HepG2 (cell line): ENCODE data around the gene PSMG4.

ENCODE experiments used
- ARID5B ChIP-seq: IDR thresholded peaks from 2 replicates; pipeline ENCODE4 v1.4.0; 2020; ENCODE audit warnings: mild to moderate bottlenecking, missing genetic modification reagents
- CBX2 ChIP-seq, 2 experiments: fragments of 200-600 bp in 1 of 2; sonication (generic); formaldehyde crosslinking in 1 of 2; IDR thresholded peaks; 2 replicates each; pipeline versions ENCODE4 v1.7.0 to v1.8.1; 2018 to 2022; ENCODE audit warnings: low read depth in 2 of 2, low read length in 1 of 2, mild to moderate bottlenecking in 1 of 2, missing genetic modification reagents in 1 of 2
- CHD2 ChIP-seq: IDR thresholded peaks from 2 replicates; pipeline ENCODE4 v1.6.1; 2011; ENCODE audit warnings: low read depth, low read length, improper control_type of control experiment
- CTCF ChIP-seq: sonication (generic); formaldehyde crosslinking; IDR thresholded peaks from 2 replicates; pipeline ENCODE4 v1.5.0; 2020; ENCODE audit warnings: mild to moderate bottlenecking, missing genetic modification reagents, moderate library complexity
- JUNB ChIP-seq: sonication (generic); formaldehyde crosslinking; IDR thresholded peaks from 2 replicates; pipeline ENCODE4 v1.8.0; 2022; ENCODE audit warnings: missing genetic modification reagents, mild to moderate bottlenecking, borderline replicate concordance
- KDM4B ChIP-seq: sonication (generic); formaldehyde crosslinking; IDR thresholded peaks from 2 replicates; pipeline ENCODE4 v1.4.0; 2020; ENCODE audit warnings: missing genetic modification reagents
- MEIS2 ChIP-seq: sonication (generic); formaldehyde crosslinking; IDR thresholded peaks from 2 replicates; pipeline ENCODE4 v1.9.0; 2021; ENCODE audit warnings: mild to moderate bottlenecking, missing genetic modification reagents
- POLR2A ChIP-seq, 2 experiments: IDR thresholded peaks; 2 replicates each; pipeline ENCODE4 v1.6.1; 2011; ENCODE audit warnings: low read depth in 2 of 2, low read length in 2 of 2, mild to moderate bottlenecking in 1 of 2, moderate library complexity in 1 of 2; ENCODE audit not compliant: insufficient read depth in 1 of 2
- SP2 ChIP-seq: sonication (generic); formaldehyde crosslinking; IDR thresholded peaks from 2 replicates; pipeline ENCODE4 v1.5.1; 2020; ENCODE audit warnings: mild to moderate bottlenecking, missing genetic modification reagents
- ZBTB33 ChIP-seq: sonication (generic); formaldehyde crosslinking; IDR thresholded peaks from 2 replicates; pipeline ENCODE4 v1.4.0; 2020; ENCODE audit warnings: missing genetic modification reagents
- ZNF746 ChIP-seq: sonication (generic); formaldehyde crosslinking; IDR thresholded peaks from 2 replicates; pipeline ENCODE4 v1.8.0; 2022; ENCODE audit warnings: mild to moderate bottlenecking, missing genetic modification reagents
- TF ChIP-seq, protein P1 (sequence below): sonication (generic); formaldehyde crosslinking; IDR thresholded peaks from 2 replicates; pipeline ENCODE4 v1.4.0; 2020; ENCODE audit warnings: mild to moderate bottlenecking, missing genetic modification reagents
- TF ChIP-seq, protein P2 (sequence below): IDR thresholded peaks from 2 replicates; pipeline ENCODE4 v1.6.1; 2012; ENCODE audit warnings: inconsistent platforms

- TF ChIP-seq CBX2 (IDR thresholded peaks at IDR 0.05; ENCODE audit: low read depth, low read length) (no peak), CBX2 (CRISPR knock-in tag; IDR thresholded peaks at IDR 0.05; ENCODE audit: low read depth) (no peak), JUNB (CRISPR knock-in tag) (no peak), MEIS2 (CRISPR knock-in tag) (no peak), SP2 (CRISPR knock-in tag) (no peak), ARID5B (CRISPR knock-in tag) (no peak), POLR2A (IDR thresholded peaks at IDR 0.05; ENCODE audit: insufficient read depth in 1 of 2, low read depth in 2 of 2, low read length in 2 of 2) (no peak), KDM4B (CRISPR knock-in tag) (no peak), CHD2 (no peak), ZBTB33 (CRISPR knock-in tag) (no peak), CTCF (CRISPR knock-in tag) (no peak), ZNF746 (CRISPR knock-in tag) (no peak)
- TF ChIP-seq, protein P1, sequence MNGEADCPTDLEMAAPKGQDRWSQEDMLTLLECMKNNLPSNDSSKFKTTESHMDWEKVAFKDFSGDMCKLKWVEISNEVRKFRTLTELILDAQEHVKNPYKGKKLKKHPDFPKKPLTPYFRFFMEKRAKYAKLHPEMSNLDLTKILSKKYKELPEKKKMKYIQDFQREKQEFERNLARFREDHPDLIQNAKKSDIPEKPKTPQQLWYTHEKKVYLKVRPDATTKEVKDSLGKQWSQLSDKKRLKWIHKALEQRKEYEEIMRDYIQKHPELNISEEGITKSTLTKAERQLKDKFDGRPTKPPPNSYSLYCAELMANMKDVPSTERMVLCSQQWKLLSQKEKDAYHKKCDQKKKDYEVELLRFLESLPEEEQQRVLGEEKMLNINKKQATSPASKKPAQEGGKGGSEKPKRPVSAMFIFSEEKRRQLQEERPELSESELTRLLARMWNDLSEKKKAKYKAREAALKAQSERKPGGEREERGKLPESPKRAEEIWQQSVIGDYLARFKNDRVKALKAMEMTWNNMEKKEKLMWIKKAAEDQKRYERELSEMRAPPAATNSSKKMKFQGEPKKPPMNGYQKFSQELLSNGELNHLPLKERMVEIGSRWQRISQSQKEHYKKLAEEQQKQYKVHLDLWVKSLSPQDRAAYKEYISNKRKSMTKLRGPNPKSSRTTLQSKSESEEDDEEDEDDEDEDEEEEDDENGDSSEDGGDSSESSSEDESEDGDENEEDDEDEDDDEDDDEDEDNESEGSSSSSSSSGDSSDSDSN (CRISPR knock-in tag) = no peak
- TF ChIP-seq, protein P2, sequence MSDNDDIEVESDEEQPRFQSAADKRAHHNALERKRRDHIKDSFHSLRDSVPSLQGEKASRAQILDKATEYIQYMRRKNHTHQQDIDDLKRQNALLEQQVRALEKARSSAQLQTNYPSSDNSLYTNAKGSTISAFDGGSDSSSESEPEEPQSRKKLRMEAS = no peak
Observed at GRCh38 chr6:3290149-3290930, 31.6 kb downstream of the PSMG4 start.
